K562 (cell line): ENCODE measurements around the gene IRS2. TPM values are rescaled to one million over a fixed set of nuclear protein-coding genes. Genes with fewer than 3 reads are reported as not detected.

Experiments
- CBX5 ChIP-seq: IDR thresholded peaks from 2 replicates; pipeline ENCODE4 v1.6.1; 2014; ENCODE audit warnings: low read depth, borderline replicate concordance
- FOXJ3 ChIP-seq: sonication (generic); formaldehyde crosslinking; IDR thresholded peaks from 2 replicates; pipeline ENCODE4 v1.4.0; 2020; ENCODE audit warnings: mild to moderate bottlenecking, missing genetic modification reagents
- GABPA ChIP-seq: fragments of 200-800 bp; sonication (Bioruptor generic); conservative IDR thresholded peaks from 2 replicates; pipeline ENCODE4 v1.6.1; 2016; ENCODE audit warnings: low read depth, missing genetic modification characterization, missing compliant biosample characterization
- GTF2A2 ChIP-seq: IDR thresholded peaks from 2 replicates; pipeline ENCODE4 v1.6.1; 2016; ENCODE audit warnings: mild to moderate bottlenecking, missing genetic modification characterization, missing compliant biosample characterization
- HIVEP1 ChIP-seq: fragments of 250-450 bp; sonication (Bioruptor Pico); IDR thresholded peaks from 2 replicates; pipeline ENCODE4 v1.4.0; 2020; ENCODE audit warnings: mild to moderate bottlenecking
- KAT8 ChIP-seq: fragments of 450-650 bp; IDR thresholded peaks from 2 replicates; pipeline ENCODE4 v1.6.1; 2016; ENCODE audit warnings: low read depth, mild to moderate bottlenecking
- POLR2AphosphoS2 ChIP-seq: IDR thresholded peaks from 2 replicates; pipeline ENCODE4 v1.6.1; 2012; ENCODE audit warnings: low read length, improper control_type of control experiment
- SP1 ChIP-seq: sonication (generic); formaldehyde crosslinking; IDR thresholded peaks from 2 replicates; pipeline ENCODE4 v1.8.1; 2022; ENCODE audit warnings: mild to moderate bottlenecking, missing genetic modification reagents
- TAL1 ChIP-seq: fragments of 450-650 bp; IDR thresholded peaks from 2 replicates; pipeline ENCODE4 v1.6.1; 2016; ENCODE audit warnings: mild to moderate bottlenecking
- YBX1 ChIP-seq: fragments of 450-650 bp; IDR thresholded peaks from 2 replicates; pipeline ENCODE4 v1.7.1; 2016; ENCODE audit warnings: mild to moderate bottlenecking
- polyA plus RNA-seq, 8 experiments: library from polyadenylated mRNA; depleted of rRNA in 4 of 8; stranded (reverse) in 5 of 8; unstranded in 3 of 8; fragments of >200 nt; fragmentation: Nextera tagmentation in 2 of 8; fragmentation: Illumina TruSeq in 1 of 8; extraction: Ambion mirVana in 2 of 8; extraction: Trizol in 1 of 8; gene quantifications; 2 replicates each; pipeline versions ENCODE4 v1.2.1 to v1.2.3, GENCODE V29; 2011 to 2014; ENCODE audit warnings: inconsistent platforms in 1 of 8, missing spikeins in 1 of 8
- total RNA-seq, 7 experiments: library from RNA; depleted of rRNA in 6 of 7; stranded (reverse); fragments of >200 nt in 6 of 7; fragmentation: Illumina TruSeq in 2 of 7; extraction: Trizol in 2 of 7; gene quantifications; 2 replicates each; pipeline versions ENCODE4 v1.2.1 to v1.2.3, GENCODE V29; 2011 to 2021; ENCODE audit warnings: low replicate concordance in 1 of 7
- TF ChIP-seq, protein P1 (sequence below): fragments of 450-650 bp; IDR thresholded peaks from 2 replicates; pipeline ENCODE4 v1.6.1; 2016; ENCODE audit warnings: mild to moderate bottlenecking, moderate library complexity
- TF ChIP-seq, protein P2 (sequence below): fragments of 200-400 bp; formaldehyde crosslinking; IDR thresholded peaks from 2 replicates; pipeline ENCODE4 v1.6.1; 2017; ENCODE audit warnings: mild to moderate bottlenecking, low read depth, low read length, moderate library complexity
- TF ChIP-seq, protein P3 (sequence below): fragments of 450-650 bp; IDR thresholded peaks from 2 replicates; pipeline ENCODE4 v1.6.1; 2016

Gene IRS2
- total and polyA plus RNA-seq, 9 of the 15 experiments (the other 6 are each of a cell fraction or from before 2014, with no cell fraction given), result 0.36 to 4.6 (median 0.63) TPM

DNA sequence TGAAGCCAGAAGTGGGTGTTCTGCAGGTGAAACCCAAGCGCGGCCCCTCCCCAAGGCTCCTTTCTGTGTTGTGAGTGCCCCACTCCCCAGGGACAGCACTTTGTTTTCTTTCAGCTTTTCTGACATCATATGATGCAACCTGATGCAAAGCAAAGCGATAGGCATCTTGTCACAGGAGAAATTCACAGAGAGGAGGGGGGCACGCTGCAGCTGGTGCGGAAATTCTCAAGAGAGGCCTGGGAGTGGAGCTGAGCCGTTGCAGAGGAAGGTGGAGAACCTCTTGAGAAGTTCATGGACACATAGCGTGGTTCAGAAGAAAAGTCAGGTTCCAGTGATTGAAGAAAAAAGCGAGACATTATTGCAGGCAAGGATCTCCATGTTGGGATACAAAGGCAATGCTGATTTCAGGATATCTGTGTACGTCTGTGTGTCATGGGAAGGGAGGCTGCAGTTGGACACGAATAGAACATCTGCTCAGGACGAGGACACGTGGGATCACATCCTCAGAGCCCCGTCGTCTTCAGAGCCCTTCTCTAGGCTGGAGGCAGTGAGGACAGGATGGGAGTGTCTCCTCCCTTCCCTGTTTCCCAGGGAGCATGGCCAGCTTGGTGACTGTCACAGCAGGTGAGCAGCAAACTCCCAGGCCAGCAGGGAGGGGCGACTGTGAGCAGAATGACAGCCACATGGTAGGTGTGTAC lies 79.2 kb downstream of the IRS2 start (continued):
- TF ChIP-seq, protein P1, sequence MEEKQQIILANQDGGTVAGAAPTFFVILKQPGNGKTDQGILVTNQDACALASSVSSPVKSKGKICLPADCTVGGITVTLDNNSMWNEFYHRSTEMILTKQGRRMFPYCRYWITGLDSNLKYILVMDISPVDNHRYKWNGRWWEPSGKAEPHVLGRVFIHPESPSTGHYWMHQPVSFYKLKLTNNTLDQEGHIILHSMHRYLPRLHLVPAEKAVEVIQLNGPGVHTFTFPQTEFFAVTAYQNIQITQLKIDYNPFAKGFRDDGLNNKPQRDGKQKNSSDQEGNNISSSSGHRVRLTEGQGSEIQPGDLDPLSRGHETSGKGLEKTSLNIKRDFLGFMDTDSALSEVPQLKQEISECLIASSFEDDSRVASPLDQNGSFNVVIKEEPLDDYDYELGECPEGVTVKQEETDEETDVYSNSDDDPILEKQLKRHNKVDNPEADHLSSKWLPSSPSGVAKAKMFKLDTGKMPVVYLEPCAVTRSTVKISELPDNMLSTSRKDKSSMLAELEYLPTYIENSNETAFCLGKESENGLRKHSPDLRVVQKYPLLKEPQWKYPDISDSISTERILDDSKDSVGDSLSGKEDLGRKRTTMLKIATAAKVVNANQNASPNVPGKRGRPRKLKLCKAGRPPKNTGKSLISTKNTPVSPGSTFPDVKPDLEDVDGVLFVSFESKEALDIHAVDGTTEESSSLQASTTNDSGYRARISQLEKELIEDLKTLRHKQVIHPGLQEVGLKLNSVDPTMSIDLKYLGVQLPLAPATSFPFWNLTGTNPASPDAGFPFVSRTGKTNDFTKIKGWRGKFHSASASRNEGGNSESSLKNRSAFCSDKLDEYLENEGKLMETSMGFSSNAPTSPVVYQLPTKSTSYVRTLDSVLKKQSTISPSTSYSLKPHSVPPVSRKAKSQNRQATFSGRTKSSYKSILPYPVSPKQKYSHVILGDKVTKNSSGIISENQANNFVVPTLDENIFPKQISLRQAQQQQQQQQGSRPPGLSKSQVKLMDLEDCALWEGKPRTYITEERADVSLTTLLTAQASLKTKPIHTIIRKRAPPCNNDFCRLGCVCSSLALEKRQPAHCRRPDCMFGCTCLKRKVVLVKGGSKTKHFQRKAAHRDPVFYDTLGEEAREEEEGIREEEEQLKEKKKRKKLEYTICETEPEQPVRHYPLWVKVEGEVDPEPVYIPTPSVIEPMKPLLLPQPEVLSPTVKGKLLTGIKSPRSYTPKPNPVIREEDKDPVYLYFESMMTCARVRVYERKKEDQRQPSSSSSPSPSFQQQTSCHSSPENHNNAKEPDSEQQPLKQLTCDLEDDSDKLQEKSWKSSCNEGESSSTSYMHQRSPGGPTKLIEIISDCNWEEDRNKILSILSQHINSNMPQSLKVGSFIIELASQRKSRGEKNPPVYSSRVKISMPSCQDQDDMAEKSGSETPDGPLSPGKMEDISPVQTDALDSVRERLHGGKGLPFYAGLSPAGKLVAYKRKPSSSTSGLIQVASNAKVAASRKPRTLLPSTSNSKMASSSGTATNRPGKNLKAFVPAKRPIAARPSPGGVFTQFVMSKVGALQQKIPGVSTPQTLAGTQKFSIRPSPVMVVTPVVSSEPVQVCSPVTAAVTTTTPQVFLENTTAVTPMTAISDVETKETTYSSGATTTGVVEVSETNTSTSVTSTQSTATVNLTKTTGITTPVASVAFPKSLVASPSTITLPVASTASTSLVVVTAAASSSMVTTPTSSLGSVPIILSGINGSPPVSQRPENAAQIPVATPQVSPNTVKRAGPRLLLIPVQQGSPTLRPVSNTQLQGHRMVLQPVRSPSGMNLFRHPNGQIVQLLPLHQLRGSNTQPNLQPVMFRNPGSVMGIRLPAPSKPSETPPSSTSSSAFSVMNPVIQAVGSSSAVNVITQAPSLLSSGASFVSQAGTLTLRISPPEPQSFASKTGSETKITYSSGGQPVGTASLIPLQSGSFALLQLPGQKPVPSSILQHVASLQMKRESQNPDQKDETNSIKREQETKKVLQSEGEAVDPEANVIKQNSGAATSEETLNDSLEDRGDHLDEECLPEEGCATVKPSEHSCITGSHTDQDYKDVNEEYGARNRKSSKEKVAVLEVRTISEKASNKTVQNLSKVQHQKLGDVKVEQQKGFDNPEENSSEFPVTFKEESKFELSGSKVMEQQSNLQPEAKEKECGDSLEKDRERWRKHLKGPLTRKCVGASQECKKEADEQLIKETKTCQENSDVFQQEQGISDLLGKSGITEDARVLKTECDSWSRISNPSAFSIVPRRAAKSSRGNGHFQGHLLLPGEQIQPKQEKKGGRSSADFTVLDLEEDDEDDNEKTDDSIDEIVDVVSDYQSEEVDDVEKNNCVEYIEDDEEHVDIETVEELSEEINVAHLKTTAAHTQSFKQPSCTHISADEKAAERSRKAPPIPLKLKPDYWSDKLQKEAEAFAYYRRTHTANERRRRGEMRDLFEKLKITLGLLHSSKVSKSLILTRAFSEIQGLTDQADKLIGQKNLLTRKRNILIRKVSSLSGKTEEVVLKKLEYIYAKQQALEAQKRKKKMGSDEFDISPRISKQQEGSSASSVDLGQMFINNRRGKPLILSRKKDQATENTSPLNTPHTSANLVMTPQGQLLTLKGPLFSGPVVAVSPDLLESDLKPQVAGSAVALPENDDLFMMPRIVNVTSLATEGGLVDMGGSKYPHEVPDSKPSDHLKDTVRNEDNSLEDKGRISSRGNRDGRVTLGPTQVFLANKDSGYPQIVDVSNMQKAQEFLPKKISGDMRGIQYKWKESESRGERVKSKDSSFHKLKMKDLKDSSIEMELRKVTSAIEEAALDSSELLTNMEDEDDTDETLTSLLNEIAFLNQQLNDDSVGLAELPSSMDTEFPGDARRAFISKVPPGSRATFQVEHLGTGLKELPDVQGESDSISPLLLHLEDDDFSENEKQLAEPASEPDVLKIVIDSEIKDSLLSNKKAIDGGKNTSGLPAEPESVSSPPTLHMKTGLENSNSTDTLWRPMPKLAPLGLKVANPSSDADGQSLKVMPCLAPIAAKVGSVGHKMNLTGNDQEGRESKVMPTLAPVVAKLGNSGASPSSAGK, result peak; percentile 97
- TF ChIP-seq POLR2AphosphoS2, result no peak
- no peak for TF ChIP-seq KAT8
- TF ChIP-seq GTF2A2 (tag), result no peak
- TF ChIP-seq, protein P2, sequence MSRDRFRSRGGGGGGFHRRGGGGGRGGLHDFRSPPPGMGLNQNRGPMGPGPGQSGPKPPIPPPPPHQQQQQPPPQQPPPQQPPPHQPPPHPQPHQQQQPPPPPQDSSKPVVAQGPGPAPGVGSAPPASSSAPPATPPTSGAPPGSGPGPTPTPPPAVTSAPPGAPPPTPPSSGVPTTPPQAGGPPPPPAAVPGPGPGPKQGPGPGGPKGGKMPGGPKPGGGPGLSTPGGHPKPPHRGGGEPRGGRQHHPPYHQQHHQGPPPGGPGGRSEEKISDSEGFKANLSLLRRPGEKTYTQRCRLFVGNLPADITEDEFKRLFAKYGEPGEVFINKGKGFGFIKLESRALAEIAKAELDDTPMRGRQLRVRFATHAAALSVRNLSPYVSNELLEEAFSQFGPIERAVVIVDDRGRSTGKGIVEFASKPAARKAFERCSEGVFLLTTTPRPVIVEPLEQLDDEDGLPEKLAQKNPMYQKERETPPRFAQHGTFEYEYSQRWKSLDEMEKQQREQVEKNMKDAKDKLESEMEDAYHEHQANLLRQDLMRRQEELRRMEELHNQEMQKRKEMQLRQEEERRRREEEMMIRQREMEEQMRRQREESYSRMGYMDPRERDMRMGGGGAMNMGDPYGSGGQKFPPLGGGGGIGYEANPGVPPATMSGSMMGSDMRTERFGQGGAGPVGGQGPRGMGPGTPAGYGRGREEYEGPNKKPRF, result no peak
- TF ChIP-seq FOXJ3, result no peak
- no peak for TF ChIP-seq SP1 (CRISPR knock-in tag)
- no peak for TF ChIP-seq YBX1
- no peak for TF ChIP-seq HIVEP1
- no peak for TF ChIP-seq GABPA
- no peak for TF ChIP-seq CBX5
- TF ChIP-seq, protein P3, sequence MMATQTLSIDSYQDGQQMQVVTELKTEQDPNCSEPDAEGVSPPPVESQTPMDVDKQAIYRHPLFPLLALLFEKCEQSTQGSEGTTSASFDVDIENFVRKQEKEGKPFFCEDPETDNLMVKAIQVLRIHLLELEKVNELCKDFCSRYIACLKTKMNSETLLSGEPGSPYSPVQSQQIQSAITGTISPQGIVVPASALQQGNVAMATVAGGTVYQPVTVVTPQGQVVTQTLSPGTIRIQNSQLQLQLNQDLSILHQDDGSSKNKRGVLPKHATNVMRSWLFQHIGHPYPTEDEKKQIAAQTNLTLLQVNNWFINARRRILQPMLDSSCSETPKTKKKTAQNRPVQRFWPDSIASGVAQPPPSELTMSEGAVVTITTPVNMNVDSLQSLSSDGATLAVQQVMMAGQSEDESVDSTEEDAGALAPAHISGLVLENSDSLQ, result peak; percentile 50; the same call in 1 of the 2 replicates
- TF ChIP-seq TAL1, result peak; percentile 20; the same call in 1 of the 2 replicates
